K562 (cell line): ENCODE data around the gene TRIM47. TPM values are rescaled to one million over a fixed set of nuclear protein-coding genes. Genes with fewer than 3 reads are reported as not detected.
A peak's percentile ranks its signal among the peaks of the same experiment; 100 is the strongest.

Experiments used
- DACH1 ChIP-seq: fragments of 450-650 bp; IDR thresholded peaks from 2 replicates; pipeline ENCODE4 v1.6.1; 2018; ENCODE audit not compliant: partially characterized antibody
- ETS2 ChIP-seq: IDR thresholded peaks from 2 replicates; pipeline ENCODE4 v1.6.1; 2016; ENCODE audit warnings: borderline replicate concordance, missing genetic modification characterization, mild to moderate bottlenecking, moderate library complexity, missing compliant biosample characterization; ENCODE audit not compliant: poor library complexity, severe bottlenecking
- HMG20A ChIP-seq: fragments of 450-650 bp; formaldehyde crosslinking; conservative IDR thresholded peaks from 2 replicates; pipeline ENCODE4 v1.4.0; 2020; ENCODE audit warnings: mild to moderate bottlenecking, mixed read lengths
- IRF1 ChIP-seq: sonication (generic); formaldehyde crosslinking; IDR thresholded peaks from 2 replicates; pipeline ENCODE4 v1.8.0; 2022; ENCODE audit warnings: missing genetic modification reagents, mild to moderate bottlenecking, borderline replicate concordance
- KLF10 ChIP-seq: fragments of 250-450 bp; sonication (Bioruptor Pico); IDR thresholded peaks from 2 replicates; pipeline ENCODE4 v1.6.1; 2021; ENCODE audit warnings: matching md5 sums
- KLF16 ChIP-seq: IDR thresholded peaks from 2 replicates; pipeline ENCODE4 v1.6.1; 2016; ENCODE audit warnings: antibody characterized with exemption
- LCOR ChIP-seq: sonication (generic); formaldehyde crosslinking; IDR thresholded peaks from 2 replicates; pipeline ENCODE4 v1.8.0; 2022; ENCODE audit warnings: mild to moderate bottlenecking, missing genetic modification reagents
- MITF ChIP-seq: IDR thresholded peaks from 2 replicates; pipeline ENCODE4 v1.6.1; 2014; ENCODE audit warnings: antibody characterized with exemption
- NFYB ChIP-seq: IDR thresholded peaks from 2 replicates; pipeline ENCODE4 v1.6.1; 2011; ENCODE audit warnings: mild to moderate bottlenecking, moderate library complexity; ENCODE audit not compliant: insufficient read length; ENCODE audit errors: extremely low read depth
- PATZ1 ChIP-seq: fragments of 250-450 bp; sonication (Bioruptor Pico); IDR thresholded peaks from 2 replicates; pipeline ENCODE4 v1.5.0; 2020; ENCODE audit warnings: mild to moderate bottlenecking, borderline replicate concordance
- PREB ChIP-seq: sonication (generic); formaldehyde crosslinking; IDR thresholded peaks from 2 replicates; pipeline ENCODE4 v1.8.1; 2023; ENCODE audit warnings: mild to moderate bottlenecking, missing genetic modification reagents
- RBM14 ChIP-seq: fragments of 200-400 bp; formaldehyde crosslinking; IDR thresholded peaks from 2 replicates; pipeline ENCODE4 v1.6.1; 2018; ENCODE audit warnings: low read depth, mild to moderate bottlenecking, low read length, moderate library complexity, borderline replicate concordance; ENCODE audit not compliant: insufficient read depth
- TARDBP ChIP-seq: fragments of 450-650 bp; IDR thresholded peaks from 2 replicates; pipeline ENCODE4 v1.6.1; 2016
- THRB ChIP-seq: fragments of 450-650 bp; formaldehyde crosslinking; conservative IDR thresholded peaks from 2 replicates; pipeline ENCODE4 v1.4.0; 2022; ENCODE audit warnings: mild to moderate bottlenecking, missing genetic modification characterization
- XRCC4 ChIP-seq: IDR thresholded peaks from one replicate; pipeline ENCODE4 v1.6.1; 2011; ENCODE audit not compliant: insufficient read depth, insufficient read length; ENCODE audit errors: extremely low read depth
- YY1 ChIP-seq, 3 experiments: IDR thresholded peaks; 2 replicates each; pipeline ENCODE4 v1.6.1; 2011; ENCODE audit warnings: low read length in 2 of 3, mild to moderate bottlenecking in 2 of 3, moderate library complexity in 2 of 3, borderline replicate concordance in 1 of 3, control low read depth in 1 of 3, low read depth in 1 of 3; ENCODE audit not compliant: insufficient read depth in 3 of 3, insufficient replicate concordance in 2 of 3, control insufficient read depth in 1 of 3, insufficient read length in 1 of 3; ENCODE audit errors: extremely low read depth in 1 of 3
- ZNF347 ChIP-seq: fragments of 450-650 bp; formaldehyde crosslinking; IDR thresholded peaks from 2 replicates; pipeline ENCODE4 v1.4.0; 2020; ENCODE audit warnings: low read depth, mild to moderate bottlenecking, moderate library complexity
- ZNF589 ChIP-seq: fragments of 200-800 bp; sonication (Bioruptor generic); IDR thresholded peaks from 2 replicates; pipeline ENCODE4 v1.6.1; 2016; ENCODE audit warnings: low read depth, missing genetic modification characterization, missing compliant biosample characterization
- ZNF717 ChIP-seq: fragments of 250-450 bp; sonication (Bioruptor Pico); IDR thresholded peaks from 2 replicates; pipeline ENCODE4 v1.5.0; 2021
- ZZZ3 ChIP-seq: fragments of 450-650 bp; IDR thresholded peaks from 2 replicates; pipeline ENCODE4 v1.6.1; 2016; ENCODE audit warnings: antibody characterized with exemption, mild to moderate bottlenecking, moderate library complexity
- polyA plus RNA-seq, 8 experiments: library from polyadenylated mRNA; depleted of rRNA in 4 of 8; stranded (reverse) in 5 of 8; unstranded in 3 of 8; fragments of >200 nt; fragmentation: Nextera tagmentation in 2 of 8; fragmentation: Illumina TruSeq in 1 of 8; extraction: Ambion mirVana in 2 of 8; extraction: Trizol in 1 of 8; gene quantifications; 2 replicates each; pipeline versions ENCODE4 v1.2.1 to v1.2.3, GENCODE V29; 2011 to 2014; ENCODE audit warnings: inconsistent platforms in 1 of 8, missing spikeins in 1 of 8
- total RNA-seq, 7 experiments: library from RNA; depleted of rRNA in 6 of 7; stranded (reverse); fragments of >200 nt in 6 of 7; fragmentation: Illumina TruSeq in 2 of 7; extraction: Trizol in 2 of 7; gene quantifications; 2 replicates each; pipeline versions ENCODE4 v1.2.1 to v1.2.3, GENCODE V29; 2011 to 2021; ENCODE audit warnings: low replicate concordance in 1 of 7

TRIM47 gene
- total and polyA plus RNA-seq, 9 of the 15 experiments (the other 6 are each of a cell fraction or from before 2014, with no cell fraction given) = 0.56 to 6.1 (median 3.2) TPM

GRCh38 chr17:75896415-75897159, 18.2 kb upstream of the TRIM47 start, which contains the start of gene TRIM65 (continued):
- no peak for TF ChIP-seq THRB (CRISPR knock-in tag)
- no peak for TF ChIP-seq IRF1 (CRISPR knock-in tag)
- peak; percentile 67 to 89 (median 84) for TF ChIP-seq YY1 (IDR thresholded peaks at IDR 0.05; ENCODE audit: borderline replicate concordance in 1 of 3, control insufficient read depth in 1 of 3, extremely low read depth in 1 of 3, insufficient read depth in 3 of 3, insufficient read length in 1 of 3, insufficient replicate concordance in 2 of 3, low read depth in 1 of 3, low read length in 2 of 3)
- no peak for TF ChIP-seq XRCC4
- no peak for TF ChIP-seq HMG20A
- no peak for TF ChIP-seq ZNF347 (CRISPR knock-in tag)
- no peak for TF ChIP-seq DACH1
- TF ChIP-seq MITF = no peak
- TF ChIP-seq PREB (CRISPR knock-in tag) = peak; percentile 94
- TF ChIP-seq LCOR = 0 out of 2 replicates have a peak, but pooled peaks have one; percentile 32
- no peak for TF ChIP-seq PATZ1 (CRISPR knock-in tag)
- peak; percentile 51; the same call in 1 of the 2 replicates for TF ChIP-seq KLF16
- 0 out of 2 replicates have a peak, but pooled peaks have one; percentile 63 for TF ChIP-seq TARDBP
- no peak for TF ChIP-seq NFYB
- no peak for TF ChIP-seq ZNF589 (CRISPR knock-in tag)
- no peak for TF ChIP-seq ETS2 (tag)
- TF ChIP-seq KLF10 (CRISPR knock-in tag) = no peak
- TF ChIP-seq RBM14 = no peak
- no peak for TF ChIP-seq ZZZ3
- no peak for TF ChIP-seq ZNF717
